Activated naive CD8-positive, alpha-beta T cell treated with anti-CD3 and anti-CD28 coated beads, Interleukin-2, amount 50 U/mL, for 24 hours (primary cell): ENCODE results near the gene CPT1C.

ENCODE experiments used
- ATAC-seq: fragments of 150-1000 bp; cut with Tn5 transposase; one replicate; pipeline ENCODE4 v1.10.0; 2021
- DNase-seq: peaks from one replicate; pipeline ENCODE4 v3.0.0; 2021
- H3K27ac Mint-ChIP-seq: one replicate; pipeline ENCODE4 v1.8.0; 2021; ENCODE audit warnings: mild to moderate bottlenecking, mixed read lengths
- H3K27me3 Mint-ChIP-seq: one replicate; pipeline ENCODE4 v1.8.0; 2021; ENCODE audit warnings: mixed read lengths
- H3K36me3 Mint-ChIP-seq: one replicate; pipeline ENCODE4 v1.8.0; 2021; ENCODE audit warnings: low read depth, mixed read lengths
- H3K4me1 Mint-ChIP-seq: one replicate; pipeline ENCODE4 v1.8.0; 2021; ENCODE audit warnings: mixed read lengths
- H3K4me3 Mint-ChIP-seq: one replicate; pipeline ENCODE4 v1.8.0; 2021; ENCODE audit warnings: mild to moderate bottlenecking, moderate library complexity, mixed read lengths
- H3K9me3 Mint-ChIP-seq: one replicate; pipeline ENCODE4 v1.8.0; 2021; ENCODE audit warnings: mixed read lengths

The CPT1C gene

DNA sequence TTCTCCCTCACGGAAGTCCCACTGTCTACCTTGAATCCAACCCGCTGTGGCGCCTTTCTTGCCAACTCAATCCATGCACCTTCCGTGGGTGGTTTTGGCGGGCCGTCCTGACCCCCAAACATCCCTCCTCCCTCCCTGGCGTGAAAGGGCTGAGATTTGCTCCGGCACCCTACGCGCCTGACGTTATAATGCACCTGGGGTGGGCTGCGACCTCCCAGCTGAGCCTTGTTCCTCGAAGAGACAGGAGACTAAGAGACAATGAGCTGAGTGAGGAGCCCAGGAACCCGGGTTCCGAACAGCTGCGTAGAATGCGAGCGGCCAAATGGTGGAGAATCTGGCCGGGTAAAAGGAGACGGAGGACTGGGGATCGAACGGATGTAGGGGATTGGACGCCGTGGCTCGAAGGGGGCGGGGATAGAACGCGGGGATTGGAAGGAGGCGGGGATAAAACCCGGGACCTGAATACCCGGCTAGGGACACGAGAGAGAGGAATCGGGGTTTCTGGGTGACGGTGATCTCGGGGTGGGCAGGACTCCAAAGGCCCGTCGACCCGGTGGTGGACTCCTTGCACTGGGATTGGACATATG, at the start of gene CPT1C:
Gene CPT1C, plus strand, starts transcription at position 461 of the 587 bp plus-strand sequence. CDS start 1,137 bp downstream, outside the sequence.
- peaks cover 21% of the 10 kb centered on the region for H3K27me3 Mint-ChIP-seq
- H3K36me3 Mint-ChIP-seq: peaks cover 18% of the 10 kb centered on the region
- no peaks in the 10 kb centered on the region for H3K9me3 Mint-ChIP-seq
- peak within 1 kb of the TSS; percentile 52 for H3K27ac Mint-ChIP-seq
- DNase-seq (peak; percentile 66), ATAC-seq (peak; percentile 41)
- H3K4me3 Mint-ChIP-seq: peak within 1 kb of the TSS; percentile 60
- H3K4me1 Mint-ChIP-seq: peaks cover 23% of the 10 kb centered on the region

DNA sequence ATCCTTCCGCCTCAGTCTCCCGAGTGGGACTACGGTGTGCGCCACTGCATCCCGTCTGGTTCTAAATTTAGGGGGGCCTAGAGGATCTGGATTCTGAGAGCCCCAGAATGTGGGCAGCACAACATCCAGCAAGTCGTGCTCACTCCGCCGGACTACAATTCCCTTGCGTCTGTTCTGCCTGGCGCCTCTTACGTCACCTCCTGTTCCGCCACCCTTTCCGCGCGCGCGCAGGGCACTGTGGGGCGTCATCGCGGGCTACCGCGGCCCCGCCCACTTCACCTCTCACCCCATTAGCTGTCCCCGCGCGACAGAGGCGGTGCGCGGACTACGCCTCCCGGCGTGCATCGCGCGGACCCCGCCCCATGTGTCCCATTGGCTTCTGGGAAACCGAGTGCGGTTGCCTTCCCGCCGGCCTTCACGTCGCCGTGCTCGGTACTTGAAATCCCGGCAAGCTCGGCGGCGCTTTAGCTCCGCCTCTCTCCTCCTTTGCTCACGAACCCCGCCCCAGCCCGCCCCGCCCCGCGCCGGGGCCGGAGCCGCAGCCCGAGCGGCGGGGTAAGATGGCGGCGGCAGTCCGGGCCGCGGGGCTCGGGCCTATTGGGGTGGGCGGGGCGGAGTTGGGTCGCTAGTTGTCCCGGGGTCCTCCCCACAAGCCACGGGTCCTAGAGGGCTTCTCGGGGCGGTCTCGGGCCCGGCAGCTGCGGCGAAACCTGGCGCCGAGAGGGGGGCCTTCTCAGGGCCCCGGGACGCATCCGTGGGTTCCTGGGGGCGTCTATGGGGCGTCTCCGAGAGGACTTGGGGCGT, 49.0 kb upstream of the CPT1C start, which contains the start of gene SCAF1:
Gene SCAF1, plus strand, starts transcription at position 522 of the 804 bp plus-strand sequence. CDS start 2,818 bp downstream, outside the sequence.
- H3K4me1 Mint-ChIP-seq: peaks cover 47% of the 10 kb centered on the region
- peak within 1 kb of the TSS; percentile 99 for H3K27ac Mint-ChIP-seq
- ATAC-seq (peak; percentile 55), DNase-seq (peak; percentile 99)
- H3K9me3 Mint-ChIP-seq: no peaks in the 10 kb centered on the region
- H3K36me3 Mint-ChIP-seq: peaks cover 15% of the 10 kb centered on the region
- H3K4me3 Mint-ChIP-seq: peak within 1 kb of the TSS; percentile 98
- peaks cover 2% of the 10 kb centered on the region for H3K27me3 Mint-ChIP-seq

DNA sequence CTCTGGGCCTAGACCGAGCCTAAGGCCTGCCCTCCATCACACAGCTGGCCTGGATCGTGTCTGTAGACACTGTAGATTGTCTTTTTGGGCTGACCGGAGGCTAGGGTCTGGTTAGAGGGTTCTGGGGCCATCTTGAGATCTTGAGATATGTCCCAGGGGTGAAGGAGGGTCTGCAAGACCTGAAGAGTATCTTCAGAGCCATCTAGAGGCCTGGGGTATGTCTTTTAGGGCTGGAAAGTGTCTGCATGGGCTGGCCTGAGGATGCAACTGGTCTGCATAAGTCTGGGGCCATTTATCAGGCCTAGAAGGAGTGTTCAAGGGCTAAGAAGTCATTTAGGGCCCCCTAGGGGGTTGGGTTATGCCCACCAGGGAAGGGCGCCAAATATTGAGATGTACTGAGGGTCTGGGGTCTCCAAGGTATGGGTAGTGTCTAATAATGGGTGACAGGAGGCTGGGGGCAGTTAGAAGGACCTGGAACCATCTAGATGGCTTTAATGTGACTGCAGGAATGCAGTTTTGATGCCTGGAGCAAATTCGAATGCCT, 48.4 kb upstream of the CPT1C start:
- Mint-ChIP-seq H3K9me3 (no peaks in the 10 kb centered on the region), H3K4me1 (peaks cover 47% of the 10 kb centered on the region), H3K36me3 (peaks cover 20% of the 10 kb centered on the region), H3K27me3 (peaks cover 2% of the 10 kb centered on the region), H3K4me3 (peak overlapping the region; percentile 98), H3K27ac (peak overlapping the region; percentile 91)
- ATAC-seq: no peak
- DNase-seq: no peak

DNA sequence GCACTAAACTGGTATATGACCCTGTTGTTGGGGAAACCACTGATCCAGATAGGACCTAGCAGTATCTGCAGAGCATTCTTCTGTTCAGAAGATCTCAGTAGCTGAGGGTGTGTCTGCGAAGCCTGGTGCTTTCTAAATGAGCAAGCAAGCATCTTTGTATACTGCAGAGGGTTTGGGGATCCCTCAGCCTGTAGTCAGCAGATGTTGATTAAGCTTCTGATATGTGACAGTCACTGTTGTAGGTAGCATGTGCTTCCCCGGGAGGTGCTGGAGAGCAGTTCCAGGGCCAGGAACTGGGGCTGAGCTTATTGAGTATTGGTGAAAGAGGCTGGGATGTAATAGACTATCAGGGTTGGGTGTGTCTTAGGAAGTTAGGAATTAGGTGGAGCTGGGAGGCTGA, 47.5 kb upstream of the CPT1C start:
- no peak for ATAC-seq
- H3K4me1 Mint-ChIP-seq: peaks cover 42% of the 10 kb centered on the region
- H3K4me3 Mint-ChIP-seq: peak overlapping the region; percentile 98
- peak; percentile 11 for DNase-seq
- H3K27ac Mint-ChIP-seq: peak overlapping the region; percentile 91
- H3K36me3 Mint-ChIP-seq: peaks cover 20% of the 10 kb centered on the region
- peaks cover 2% of the 10 kb centered on the region for H3K27me3 Mint-ChIP-seq
- H3K9me3 Mint-ChIP-seq: no peaks in the 10 kb centered on the region

DNA sequence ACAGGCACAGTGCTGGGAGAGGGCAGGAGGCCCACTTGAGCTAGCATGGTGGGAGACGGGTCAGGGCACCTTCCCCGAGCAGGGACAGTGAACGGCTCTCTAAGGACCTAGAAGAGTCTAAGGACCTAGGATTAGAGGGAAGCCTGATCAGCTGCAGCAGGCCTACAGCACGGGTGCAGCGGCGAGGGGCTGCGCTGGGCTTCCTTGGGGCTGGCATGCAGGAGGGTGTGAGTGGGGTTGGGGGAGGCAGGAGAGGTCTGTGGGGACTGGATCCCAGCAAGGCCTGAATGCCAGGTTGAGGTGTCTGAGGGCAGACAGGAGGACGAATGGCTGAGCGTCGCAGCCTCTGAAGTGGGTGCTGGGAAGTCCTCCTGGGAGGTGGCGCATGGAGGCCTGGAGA, 45.3 kb upstream of the CPT1C start:
- Mint-ChIP-seq H3K36me3 (peaks cover 24% of the 10 kb centered on the region), H3K9me3 (no peaks in the 10 kb centered on the region), H3K4me3 (no peak overlapping the region)

DNA sequence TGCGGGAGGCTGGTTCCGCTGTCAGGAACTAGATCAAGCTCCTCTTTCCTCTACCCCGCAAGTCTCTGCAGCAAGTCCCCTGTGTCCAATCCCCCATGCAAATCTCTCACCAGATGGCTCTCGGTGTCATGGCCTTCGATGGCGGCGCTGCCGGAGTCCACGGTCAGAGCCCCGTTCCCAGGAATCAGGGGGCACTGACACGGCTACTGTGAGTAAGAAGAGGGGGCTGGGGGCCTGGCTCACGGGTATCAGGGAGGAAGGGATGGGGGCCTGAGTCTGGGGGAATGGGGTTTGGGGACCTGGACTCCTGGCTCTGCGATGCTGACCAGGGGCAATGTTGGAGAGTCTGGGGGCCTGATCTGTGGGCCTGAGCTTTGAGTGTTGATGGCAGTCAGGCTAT, 44.9 kb upstream of the CPT1C start:
- Mint-ChIP-seq H3K36me3 (peaks cover 24% of the 10 kb centered on the region), H3K9me3 (no peaks in the 10 kb centered on the region), H3K27me3 (peaks cover 2% of the 10 kb centered on the region), H3K4me3 (no peak overlapping the region), H3K27ac (no peak overlapping the region), H3K4me1 (peaks cover 29% of the 10 kb centered on the region)
- ATAC-seq (no peak), DNase-seq (no peak)

More for the DNA sequence above, 45.3 kb upstream of the CPT1C start:
- Mint-ChIP-seq H3K27me3 (peaks cover 2% of the 10 kb centered on the region), H3K4me1 (peaks cover 31% of the 10 kb centered on the region), H3K27ac (no peak overlapping the region)
- no peak for DNase-seq
- no peak for ATAC-seq

DNA sequence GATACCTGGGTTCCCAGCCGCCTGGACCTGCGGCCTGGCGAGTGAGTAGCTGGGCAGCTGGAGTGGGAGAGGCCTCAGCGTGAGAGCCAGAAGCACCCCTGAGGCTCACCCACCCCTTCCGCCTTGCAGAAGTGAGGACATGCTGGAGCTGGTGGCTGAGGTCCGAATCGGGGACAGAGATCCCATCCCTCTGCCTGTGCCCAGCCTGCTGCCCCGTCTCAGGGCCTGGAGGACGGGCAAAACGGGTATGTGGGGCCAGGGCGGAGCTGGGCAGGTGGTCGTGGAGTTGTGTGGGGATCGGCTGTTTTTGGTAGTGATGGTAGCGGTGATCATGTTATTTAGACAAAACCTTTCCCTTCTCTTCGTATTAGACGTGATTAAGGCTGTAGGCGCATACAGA, 44.3 kb upstream of the CPT1C start:
- no peak overlapping the region for H3K27ac Mint-ChIP-seq
- no peak overlapping the region for H3K4me3 Mint-ChIP-seq
- ATAC-seq: no peak
- H3K36me3 Mint-ChIP-seq: peaks cover 23% of the 10 kb centered on the region
- peaks cover 28% of the 10 kb centered on the region for H3K4me1 Mint-ChIP-seq
- H3K9me3 Mint-ChIP-seq: no peaks in the 10 kb centered on the region
- peaks cover 2% of the 10 kb centered on the region for H3K27me3 Mint-ChIP-seq
- no peak for DNase-seq

DNA sequence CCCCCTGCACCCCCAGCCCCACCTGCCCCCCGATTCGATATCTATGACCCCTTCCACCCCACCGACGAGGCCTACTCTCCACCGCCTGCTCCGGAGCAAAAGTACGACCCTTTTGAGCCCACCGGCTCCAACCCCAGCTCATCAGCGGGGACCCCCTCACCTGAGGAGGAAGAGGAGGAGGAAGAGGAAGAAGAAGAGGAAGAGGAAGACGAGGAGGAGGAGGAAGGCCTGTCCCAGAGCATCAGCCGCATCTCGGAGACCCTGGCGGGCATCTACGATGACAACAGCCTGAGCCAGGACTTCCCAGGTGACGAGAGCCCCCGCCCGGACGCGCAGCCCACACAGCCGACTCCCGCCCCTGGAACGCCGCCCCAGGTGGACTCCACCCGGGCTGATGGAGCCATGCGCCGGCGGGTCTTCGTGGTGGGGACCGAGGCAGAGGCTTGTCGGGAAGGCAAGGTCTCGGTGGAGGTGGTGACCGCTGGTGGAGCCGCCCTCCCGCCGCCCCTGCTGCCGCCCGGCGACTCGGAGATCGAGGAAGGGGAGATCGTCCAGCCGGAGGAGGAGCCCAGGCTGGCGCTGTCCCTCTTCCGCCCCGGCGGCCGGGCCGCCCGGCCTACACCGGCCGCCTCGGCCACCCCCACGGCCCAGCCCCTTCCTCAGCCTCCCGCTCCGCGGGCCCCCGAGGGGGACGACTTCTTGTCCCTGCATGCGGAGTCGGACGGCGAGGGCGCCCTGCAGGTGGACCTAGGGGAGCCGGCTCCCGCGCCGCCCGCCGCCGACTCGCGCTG, 39.7 kb upstream of the CPT1C start:
- Mint-ChIP-seq H3K36me3 (peaks cover 26% of the 10 kb centered on the region), H3K27ac (no peak overlapping the region), H3K9me3 (no peaks in the 10 kb centered on the region), H3K4me3 (no peak overlapping the region), H3K4me1 (no peaks in the 10 kb centered on the region), H3K27me3 (no peaks in the 10 kb centered on the region)
- ATAC-seq (no peak), DNase-seq (no peak)

DNA sequence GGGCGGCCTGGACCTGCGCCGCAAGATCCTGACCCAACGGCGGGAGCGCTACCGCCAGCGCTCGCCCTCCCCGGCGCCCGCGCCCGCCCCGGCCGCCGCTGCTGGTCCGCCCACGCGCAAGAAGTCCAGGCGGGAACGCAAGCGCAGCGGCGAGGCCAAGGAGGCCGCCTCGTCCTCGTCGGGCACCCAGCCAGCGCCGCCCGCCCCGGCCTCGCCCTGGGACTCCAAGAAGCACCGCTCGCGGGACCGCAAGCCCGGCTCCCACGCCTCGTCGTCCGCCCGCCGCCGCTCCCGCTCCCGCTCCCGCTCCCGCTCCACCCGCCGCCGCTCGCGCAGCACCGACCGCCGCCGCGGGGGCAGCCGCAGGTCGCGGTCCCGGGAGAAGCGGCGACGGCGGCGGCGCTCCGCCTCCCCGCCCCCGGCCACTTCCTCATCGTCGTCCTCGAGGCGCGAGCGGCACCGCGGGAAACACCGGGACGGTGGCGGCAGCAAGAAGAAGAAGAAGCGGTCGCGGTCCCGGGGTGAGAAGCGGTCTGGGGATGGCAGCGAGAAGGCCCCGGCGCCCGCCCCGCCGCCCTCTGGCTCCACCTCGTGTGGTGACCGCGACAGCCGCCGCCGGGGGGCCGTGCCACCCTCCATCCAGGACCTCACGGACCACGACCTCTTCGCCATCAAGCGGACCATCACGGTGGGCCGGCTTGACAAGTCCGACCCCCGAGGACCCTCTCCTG, 38.9 kb upstream of the CPT1C start:
- no peak for DNase-seq
- peaks cover 26% of the 10 kb centered on the region for H3K36me3 Mint-ChIP-seq
- H3K4me1 Mint-ChIP-seq: no peaks in the 10 kb centered on the region
- H3K9me3 Mint-ChIP-seq: no peaks in the 10 kb centered on the region
- ATAC-seq: no peak
- no peak overlapping the region for H3K27ac Mint-ChIP-seq
- H3K27me3 Mint-ChIP-seq: no peaks in the 10 kb centered on the region
- H3K4me3 Mint-ChIP-seq: no peak overlapping the region

DNA sequence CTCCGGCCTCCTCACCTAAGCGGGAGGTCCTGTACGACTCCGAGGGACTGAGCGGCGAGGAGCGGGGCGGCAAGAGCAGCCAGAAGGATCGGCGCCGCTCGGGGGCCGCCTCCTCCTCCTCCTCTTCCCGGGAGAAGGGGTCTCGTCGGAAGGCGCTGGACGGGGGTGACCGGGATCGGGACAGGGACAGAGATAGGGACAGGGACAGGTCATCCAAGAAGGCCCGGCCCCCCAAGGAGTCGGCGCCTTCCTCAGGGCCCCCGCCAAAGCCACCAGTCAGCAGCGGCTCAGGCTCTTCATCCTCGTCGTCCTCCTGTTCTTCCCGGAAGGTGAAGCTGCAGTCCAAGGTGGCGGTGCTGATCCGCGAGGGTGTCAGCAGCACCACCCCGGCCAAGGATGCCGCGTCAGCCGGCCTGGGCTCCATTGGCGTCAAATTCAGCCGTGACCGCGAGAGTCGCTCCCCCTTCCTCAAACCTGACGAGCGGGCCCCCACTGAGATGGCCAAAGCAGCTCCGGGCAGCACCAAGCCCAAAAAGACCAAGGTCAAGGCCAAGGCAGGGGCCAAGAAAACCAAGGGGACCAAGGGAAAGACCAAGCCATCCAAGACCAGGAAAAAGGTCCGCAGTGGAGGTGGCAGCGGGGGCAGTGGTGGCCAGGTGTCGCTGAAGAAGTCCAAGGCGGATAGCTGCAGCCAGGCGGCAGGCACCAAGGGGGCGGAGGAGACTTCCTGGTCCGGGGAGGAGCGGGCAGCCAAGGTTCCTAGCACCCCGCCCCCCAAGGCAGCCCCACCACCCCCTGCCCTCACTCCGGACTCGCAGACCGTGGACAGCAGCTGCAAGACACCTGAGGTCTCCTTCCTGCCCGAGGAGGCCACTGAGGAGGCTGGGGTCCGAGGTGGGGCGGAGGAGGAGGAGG, 38.1 kb upstream of the CPT1C start:
- Mint-ChIP-seq H3K4me3 (no peak overlapping the region), H3K27ac (no peak overlapping the region)

DNA sequence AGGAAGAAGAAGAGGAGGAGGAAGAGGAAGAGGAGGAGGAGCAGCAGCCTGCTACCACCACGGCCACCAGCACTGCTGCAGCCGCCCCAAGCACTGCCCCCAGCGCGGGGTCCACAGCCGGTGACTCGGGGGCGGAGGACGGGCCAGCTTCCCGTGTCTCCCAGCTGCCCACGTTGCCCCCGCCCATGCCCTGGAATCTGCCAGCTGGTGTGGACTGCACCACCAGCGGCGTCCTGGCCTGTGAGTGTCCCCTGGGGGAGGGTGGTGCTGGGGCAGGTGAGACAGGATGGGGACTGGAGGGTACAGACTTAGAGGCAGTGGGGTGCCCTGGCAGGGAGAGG, 37.5 kb upstream of the CPT1C start:
- ATAC-seq: no peak
- Mint-ChIP-seq H3K4me3 (no peak overlapping the region), H3K27ac (no peak overlapping the region), H3K36me3 (peaks cover 25% of the 10 kb centered on the region), H3K4me1 (no peaks in the 10 kb centered on the region), H3K9me3 (no peaks in the 10 kb centered on the region), H3K27me3 (no peaks in the 10 kb centered on the region)
- DNase-seq: no peak

More for the DNA sequence above, 38.1 kb upstream of the CPT1C start:
- ATAC-seq: no peak
- no peak for DNase-seq
- Mint-ChIP-seq H3K27me3 (no peaks in the 10 kb centered on the region), H3K9me3 (no peaks in the 10 kb centered on the region), H3K4me1 (no peaks in the 10 kb centered on the region), H3K36me3 (peaks cover 25% of the 10 kb centered on the region)

DNA sequence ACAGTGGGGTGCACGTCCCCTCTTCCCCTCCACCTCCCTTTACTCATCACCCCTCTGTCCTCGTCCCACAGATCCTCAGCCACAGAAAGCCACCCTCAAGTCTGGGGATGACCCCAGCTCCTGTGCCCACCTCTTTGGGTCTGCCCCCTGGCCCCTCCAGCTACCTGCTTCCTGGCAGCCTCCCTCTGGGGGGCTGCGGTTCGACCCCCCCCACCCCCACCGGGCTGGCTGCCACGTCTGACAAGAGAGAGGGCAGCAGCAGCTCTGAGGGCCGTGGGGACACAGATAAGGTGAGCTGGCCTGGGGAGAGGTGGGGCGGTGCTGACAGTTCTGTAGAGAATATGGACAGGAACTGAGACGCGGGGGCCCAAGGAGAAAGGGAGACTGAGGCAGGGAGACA, 36.3 kb upstream of the CPT1C start:
- peaks cover 25% of the 10 kb centered on the region for H3K36me3 Mint-ChIP-seq
- no peak for DNase-seq
- H3K4me1 Mint-ChIP-seq: no peaks in the 10 kb centered on the region
- ATAC-seq: no peak
- H3K27me3 Mint-ChIP-seq: no peaks in the 10 kb centered on the region
- H3K9me3 Mint-ChIP-seq: no peaks in the 10 kb centered on the region
- H3K27ac Mint-ChIP-seq: no peak overlapping the region
- no peak overlapping the region for H3K4me3 Mint-ChIP-seq
